Stimulated activated CD8-positive, alpha-beta memory T cell treated with anti-CD3 and anti-CD28 coated beads, Interleukin-12 subunit alpha, Interleukin-12 subunit beta, amount 100 ng/mL, for 1 hour (primary cell): ENCODE measurements around the gene CABP2.
"Not testable (repeated sequence)": the region's sequence is repeated elsewhere in the genome, so short reads cannot be mapped to it uniquely, and the experiment has no call there.

ENCODE experiments used
- DNase-seq: peaks from one replicate; pipeline ENCODE4 v3.0.0-alpha.2; 2020; ENCODE audit warnings: low read depth

The CABP2 gene

DNA sequence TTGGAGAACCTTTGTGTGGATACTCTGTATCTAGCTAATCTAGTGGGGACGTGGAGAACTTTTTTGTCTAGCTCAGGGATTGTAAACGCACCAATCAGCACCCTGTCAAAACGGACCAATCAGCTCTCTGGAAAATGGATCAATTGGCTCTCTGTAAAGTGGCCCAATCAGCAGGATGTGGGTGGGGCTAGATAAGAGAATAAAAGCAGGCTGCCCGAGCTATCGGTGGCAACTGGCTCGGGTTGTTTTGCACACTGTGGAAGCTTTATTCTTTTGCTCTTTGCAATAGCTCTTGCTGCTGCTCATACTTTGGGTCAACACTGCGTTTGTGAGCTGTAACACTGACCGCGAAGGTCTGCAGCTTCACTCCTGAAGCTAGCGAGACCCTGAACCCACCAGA is 46.6 kb downstream of the CABP2 start:
- not testable (repeated sequence) for DNase-seq

GRCh38 chr11:67472882-67473281 is 50.4 kb downstream of the CABP2 start:
- DNase-seq = no peak

DNA sequence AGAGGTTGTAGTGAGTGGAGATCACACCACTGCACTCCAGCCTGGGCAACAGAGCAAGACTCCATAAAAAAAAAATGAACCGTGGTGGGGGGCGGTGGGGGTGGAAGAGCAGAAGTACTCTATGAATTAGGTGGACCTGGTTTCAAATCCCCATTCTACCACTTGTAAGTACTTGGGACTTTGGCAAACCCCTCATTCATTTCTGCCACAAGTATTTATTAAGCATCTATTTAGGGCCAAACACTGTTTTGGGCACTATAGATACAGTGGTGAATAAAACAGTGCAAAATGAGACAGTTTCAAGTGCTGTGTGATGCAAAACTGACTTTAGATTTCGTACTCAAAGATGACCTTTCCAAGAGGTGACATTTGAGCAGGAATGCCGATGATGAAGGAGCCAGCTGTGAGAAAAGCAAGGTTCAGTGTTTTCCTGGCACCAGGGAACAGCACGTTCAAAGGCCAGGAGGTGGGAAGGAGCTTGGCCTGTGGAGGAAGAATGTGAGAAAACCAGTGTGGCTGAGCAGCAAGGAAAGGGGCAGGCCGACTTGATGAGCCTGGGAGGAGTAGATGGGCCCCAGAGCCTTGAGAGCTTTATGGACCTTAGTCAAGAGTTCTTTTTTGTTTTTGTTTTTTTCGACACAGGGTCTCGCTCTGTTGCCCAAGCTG is 52.8 kb downstream of the CABP2 start:
- no peak for DNase-seq

DNA sequence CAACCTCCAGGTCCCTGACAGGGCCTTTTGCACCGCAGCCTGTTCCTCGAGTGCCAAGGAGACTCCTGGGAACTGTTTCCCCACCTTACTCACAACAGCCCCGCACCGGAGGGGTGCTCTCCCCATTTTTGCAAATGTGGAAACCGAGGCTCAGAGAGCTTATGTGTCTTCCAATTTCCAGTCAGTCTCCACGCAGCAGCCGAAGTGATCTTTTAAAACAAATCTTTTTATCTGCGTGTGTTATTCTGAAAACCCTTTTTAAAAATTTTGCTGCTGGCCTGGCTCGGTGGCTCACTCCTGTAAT is 53.8 kb downstream of the CABP2 start:
- DNase-seq = no peak
